ENCODE data around the gene LRP1B.
A peak's percentile ranks its signal among the peaks of the same experiment; 100 is the strongest.

Gene LRP1B

DNA sequence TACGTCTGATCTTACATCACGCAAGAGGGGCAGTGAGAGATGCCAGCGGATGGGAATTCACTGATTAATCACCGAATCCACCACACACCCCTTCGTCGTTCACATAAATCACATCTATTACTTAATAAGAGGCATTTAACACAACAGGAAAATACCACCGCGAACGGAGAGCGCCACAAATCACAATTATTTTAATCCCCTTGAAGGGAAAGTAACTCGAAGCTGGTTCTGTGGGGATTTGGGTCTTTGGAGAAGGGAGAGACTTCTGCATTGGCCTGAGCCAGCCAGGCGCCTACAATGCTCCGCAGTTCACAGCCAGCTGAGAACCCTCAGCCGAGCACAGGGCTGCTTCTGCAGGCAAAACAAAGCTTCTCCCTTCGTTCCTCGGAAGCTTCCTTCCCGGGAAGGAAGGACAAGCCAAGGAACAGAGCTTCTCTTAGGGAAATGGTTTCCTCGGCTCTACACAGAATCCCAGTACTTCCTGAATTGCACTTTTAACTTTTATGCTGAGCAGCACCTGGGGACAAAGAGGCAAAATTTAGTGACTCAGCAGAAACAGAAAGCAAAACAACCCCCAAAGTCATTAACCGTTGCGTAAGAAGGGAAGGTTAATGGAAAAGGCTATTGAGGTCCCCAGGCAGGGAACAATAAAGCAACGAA, at the start of gene LRP1B:
Gene LRP1B (minus strand): TSS at position 7 of the 660 bp plus-strand sequence. CDS start 287 bp downstream, outside the sequence.
- no peak for DNase-seq (ENCODE audit: low read depth, low spot score)

DNA sequence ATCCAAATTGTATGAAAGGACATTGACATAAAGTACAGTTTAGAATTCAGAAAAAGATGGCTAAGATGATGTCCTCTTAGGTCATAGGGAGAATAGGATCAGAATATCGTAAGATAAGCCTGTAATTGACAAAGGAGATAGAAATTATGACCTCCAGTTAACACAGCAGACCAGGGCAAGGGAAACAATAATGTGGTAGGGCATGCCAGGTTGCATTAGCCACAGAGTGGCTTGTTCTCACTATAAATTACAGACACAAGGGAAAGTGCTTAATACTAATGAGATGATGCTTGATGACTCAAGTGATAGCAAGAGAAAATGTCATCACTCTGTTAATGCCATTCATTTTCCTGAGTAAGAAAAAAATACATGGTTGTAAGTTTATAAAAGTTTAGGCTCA, 48.9 kb upstream of the LRP1B start:
- DNase-seq (ENCODE audit: low read depth, low spot score) = no peak

DNA sequence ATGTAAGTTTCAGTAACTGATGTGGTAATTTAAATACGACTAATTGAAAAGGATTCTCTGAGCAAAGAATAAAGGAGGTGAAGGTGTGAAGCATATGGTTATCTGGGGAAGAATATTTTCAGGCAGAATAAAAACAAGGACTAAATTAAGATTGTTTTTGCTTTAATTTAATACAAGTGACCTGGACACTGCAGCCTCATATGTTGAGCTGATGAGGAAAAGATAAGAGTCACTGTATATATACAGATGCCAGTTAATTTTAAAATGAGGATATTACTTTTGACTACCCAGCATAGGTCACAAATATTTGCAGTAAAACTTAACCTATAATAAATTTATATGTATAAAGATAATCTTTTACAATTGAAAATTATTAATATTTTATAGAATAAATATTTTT, 47.8 kb upstream of the LRP1B start:
- DNase-seq (ENCODE audit: low read depth, low spot score) = no peak

DNA sequence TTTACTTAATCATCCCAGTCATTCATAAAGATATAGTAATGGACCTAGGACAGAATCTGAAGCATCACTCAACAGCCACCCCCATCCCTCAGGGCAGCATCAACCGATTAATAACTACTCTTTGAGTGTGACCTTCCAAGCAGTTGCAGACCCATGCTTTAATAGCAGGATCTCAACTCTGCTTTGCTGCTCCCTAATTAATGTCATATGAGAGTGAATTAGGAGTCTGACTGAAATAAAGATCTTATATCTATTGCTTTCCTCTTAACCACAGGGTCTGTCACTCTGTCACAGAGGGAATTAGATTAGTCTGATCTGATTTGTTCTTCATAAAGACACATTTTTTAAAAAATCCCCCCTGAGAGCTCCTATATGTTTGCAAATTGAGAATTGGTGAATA, 46.1 kb upstream of the LRP1B start:
- DNase-seq (ENCODE audit: low read depth, low spot score) = no peak

DNA sequence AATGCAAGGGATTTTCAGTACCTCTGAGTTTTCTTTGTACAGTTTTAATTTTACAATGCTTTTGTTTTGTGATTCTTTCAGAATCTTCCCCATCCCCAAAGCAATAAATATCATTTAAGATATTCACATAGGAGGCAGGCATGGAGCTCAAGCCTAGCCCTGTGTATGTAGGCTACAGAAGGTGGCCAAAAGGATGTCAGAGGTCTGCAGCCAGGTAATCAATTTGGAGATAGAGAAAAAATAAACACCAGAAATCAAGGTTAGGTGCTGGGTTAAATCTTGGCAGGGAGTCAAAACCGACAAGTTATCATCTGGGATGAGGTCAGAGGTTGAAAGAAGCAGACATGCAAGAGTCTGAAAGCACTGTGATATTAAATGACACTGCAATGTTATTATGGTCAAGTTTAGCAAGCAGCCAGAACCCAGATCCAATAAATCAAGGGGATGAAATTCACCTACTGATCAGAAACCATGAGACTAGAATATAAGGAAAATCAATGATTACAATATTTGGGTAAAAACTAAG, 45.1 kb upstream of the LRP1B start:
- DNase-seq (ENCODE audit: low read depth, low spot score) = no peak

DNA sequence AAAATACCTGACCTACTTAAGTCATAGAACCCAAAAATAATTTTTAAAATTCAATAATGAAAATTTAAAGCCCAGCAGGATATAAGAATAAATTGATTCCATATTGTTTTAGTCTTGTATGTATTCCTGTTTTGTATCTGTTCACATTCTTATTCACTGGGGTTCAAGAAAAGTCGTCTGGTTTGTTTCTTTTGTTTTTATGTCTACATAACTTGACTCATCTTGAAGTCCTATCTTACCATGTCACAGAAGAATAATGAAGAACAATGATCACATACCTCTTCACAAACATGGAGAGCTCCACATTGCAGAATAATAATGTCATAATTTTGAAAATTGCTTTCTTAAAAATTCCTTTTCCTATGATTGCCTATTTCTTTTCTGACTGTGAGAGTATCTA, 43.4 kb upstream of the LRP1B start:
- no peak for DNase-seq (ENCODE audit: low read depth, low spot score)

DNA sequence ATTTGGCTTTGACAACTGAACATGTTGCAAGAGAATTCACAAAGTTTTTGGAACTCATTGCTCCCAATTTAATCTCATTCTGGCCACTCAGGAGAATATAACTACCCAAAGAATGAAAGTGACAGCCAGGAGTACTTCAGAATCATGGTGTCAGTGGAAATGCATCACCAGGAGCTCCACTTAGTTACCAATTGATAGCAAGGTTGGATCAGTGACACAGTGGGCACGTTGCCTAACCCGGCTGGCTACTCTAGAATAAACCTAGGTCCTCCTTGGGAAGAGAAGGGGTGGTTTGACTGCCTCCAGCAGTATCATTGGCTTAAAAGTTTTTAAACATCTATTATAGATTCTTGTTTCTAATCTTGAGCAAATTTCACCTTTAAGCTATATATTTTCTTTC, 40.0 kb upstream of the LRP1B start:
- DNase-seq (ENCODE audit: low read depth, low spot score) = no peak

DNA sequence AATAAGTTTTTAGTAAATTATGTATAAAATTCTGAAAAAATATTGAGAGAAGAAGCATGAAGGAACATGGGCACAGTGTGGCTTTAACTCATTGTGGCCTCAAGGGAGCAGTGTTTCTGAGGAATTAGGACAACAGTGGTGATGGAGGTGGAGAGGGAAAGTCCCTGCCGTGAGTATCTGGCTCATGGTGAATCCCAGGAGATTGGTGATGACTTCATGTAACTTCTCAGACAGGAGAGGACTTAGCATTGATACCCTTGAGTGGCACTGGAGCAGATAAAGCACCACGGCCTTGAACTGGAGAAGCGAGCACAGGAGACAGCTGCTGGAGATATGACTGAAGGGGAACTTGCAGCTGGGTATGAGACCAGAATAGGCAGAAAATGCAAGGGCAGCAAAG, 35.0 kb upstream of the LRP1B start:
- no peak for DNase-seq (ENCODE audit: low read depth, low spot score)

DNA sequence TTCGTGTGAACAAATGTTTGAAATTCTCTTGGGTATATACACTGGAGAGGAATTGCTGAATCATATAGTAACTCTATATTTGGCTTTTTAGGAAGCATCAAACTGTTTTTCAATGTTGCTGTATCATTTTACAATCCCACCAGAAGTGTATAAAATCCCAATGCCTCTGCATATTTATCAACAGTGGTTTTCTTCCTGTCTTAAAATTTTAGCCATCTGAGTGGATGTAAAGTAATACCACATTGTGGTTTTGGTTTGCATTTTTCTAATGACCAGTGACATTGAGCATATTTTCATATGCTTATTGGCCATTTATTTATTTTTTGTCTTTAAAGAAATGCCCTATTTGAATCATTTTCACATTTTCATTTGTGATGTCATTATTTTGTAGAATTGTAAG, 22.8 kb upstream of the LRP1B start:
- no peak for DNase-seq (ENCODE audit: low read depth, low spot score)

DNA sequence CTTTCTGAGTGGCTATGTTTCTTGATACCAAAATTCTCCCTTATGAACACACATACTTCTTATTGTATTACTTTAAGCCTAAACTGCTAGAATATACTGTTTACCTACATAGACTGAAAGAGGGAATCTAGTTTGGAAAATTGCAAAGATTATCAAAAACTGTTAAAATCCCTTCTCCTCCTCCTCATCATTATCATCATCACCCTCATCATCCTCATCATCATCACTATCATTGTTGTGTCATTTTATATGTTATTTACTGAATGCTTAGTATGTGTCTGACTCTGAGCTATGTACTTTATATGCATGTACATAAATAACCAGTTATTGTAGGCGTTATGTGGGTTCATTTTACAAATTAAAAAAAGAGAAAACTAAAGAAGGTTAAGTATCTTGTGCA, 19.6 kb upstream of the LRP1B start:
- no peak for DNase-seq (ENCODE audit: low read depth, low spot score)

DNA sequence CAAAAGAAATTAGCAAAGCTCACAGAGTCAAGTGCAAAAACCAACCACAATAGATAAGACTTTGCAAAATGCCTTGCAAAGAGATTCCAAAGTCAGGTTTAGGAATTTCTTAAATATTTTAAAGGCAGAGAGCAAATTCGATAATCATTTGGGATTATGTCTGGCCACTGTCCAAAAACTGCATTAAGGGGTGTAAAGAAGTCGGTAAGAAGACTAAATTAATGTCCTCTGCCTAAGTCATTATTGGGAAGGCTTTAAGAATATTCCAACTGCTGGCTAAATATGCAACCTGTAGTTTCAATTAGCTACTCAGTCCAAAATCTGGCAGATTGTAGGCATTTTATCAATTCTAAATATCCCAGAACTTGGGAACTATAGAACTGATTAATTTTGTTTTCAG, 13.7 kb upstream of the LRP1B start:
- no peak for DNase-seq (ENCODE audit: low read depth, low spot score)

DNA sequence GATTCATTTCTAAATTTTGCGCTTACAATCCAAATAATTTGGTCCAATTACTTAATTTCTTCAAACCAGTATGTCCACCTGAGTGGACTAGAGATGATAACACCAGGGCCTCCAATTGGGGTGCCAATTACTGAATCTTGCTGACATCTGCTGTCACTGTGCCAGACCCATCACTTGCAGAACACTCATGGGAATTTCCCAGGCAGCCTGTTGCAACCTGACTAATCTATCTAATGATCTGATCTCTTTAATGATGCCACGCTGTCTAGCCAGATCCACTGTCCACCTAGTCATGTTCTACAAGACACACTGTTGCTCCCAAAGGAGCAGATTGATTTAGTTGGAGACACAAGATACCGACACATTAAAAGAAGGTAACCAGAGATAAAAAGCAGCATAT, 11.8 kb upstream of the LRP1B start:
- DNase-seq (ENCODE audit: low read depth, low spot score) = no peak

DNA sequence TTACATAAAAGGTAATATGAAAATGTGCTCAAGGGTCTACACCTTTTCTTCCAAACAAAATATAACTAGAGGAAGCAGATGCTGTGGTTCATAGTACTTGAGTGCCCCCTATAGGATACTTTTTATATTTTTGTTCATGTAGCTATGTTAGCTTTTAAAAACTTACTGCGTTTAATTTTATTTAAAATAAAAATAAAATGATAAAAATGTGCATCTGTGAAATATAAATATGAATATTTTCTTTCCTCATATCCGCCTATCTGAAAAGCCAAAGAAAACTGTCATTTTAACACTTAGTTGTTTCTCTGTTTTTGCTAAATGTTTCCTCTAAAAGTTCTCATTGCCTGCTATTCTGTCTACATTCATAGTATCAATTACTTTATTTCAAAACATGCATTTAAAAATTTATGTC, 9.6 kb upstream of the LRP1B start:
- DNase-seq (ENCODE audit: low read depth, low spot score) = no peak

DNA sequence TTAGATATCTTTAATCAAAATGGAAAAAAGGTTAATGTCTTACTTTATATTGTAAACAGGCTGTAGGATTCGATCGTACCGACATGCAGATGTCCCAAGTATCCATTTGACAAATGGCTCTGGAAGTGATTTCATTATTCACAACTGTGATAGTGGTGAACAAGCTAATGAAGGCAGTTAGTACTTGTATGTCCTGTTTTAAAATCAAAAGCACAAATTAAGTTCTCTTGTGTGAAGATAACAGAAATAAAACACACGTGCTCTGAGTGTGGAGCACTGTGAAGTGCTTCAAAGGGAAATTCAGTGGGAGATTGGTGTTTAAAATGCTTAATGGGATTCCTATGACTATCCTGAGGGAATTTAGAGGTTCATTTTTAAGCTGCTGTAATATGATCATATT, 8.6 kb upstream of the LRP1B start:
- DNase-seq (ENCODE audit: low read depth, low spot score) = no peak

DNA sequence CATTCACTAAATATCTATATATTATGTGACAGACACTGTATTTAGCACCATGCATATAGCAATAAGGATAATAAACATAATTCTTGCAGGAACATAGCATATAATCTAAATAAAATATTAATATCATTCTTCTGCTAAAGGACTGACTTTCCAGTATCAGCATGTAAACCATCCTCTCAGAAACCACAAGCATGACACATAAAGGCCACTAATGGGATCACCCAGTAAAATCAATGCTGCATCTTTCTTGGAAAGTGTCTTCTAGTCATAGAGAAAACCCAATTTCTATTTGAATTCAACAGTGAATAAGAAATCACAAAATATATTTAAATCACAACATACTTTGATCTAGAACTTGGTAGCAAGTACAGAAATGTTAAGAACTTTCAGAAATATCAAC, 5.8 kb upstream of the LRP1B start:
- no peak for DNase-seq (ENCODE audit: low read depth, low spot score)

DNA sequence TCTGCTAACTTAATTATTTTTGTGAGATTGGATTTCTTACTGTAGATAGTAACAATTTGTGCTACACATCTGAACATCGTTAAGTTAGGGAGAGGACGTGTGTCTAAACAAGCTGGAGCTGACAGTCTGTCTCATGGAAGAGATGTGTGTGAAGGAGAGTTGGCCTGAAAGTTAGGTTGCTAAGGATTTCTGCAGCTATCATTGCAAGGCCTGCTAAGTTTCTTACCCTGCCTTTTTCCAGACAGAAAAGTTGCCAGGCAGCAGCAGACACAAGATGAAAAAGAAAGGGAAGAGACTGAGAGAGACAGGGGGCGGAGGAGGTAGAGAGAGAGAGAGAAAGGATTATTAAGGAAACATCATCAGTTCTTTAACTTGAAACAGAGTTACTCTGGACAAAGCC, 4.1 kb upstream of the LRP1B start:
- no peak for DNase-seq (ENCODE audit: low read depth, low spot score)

DNA sequence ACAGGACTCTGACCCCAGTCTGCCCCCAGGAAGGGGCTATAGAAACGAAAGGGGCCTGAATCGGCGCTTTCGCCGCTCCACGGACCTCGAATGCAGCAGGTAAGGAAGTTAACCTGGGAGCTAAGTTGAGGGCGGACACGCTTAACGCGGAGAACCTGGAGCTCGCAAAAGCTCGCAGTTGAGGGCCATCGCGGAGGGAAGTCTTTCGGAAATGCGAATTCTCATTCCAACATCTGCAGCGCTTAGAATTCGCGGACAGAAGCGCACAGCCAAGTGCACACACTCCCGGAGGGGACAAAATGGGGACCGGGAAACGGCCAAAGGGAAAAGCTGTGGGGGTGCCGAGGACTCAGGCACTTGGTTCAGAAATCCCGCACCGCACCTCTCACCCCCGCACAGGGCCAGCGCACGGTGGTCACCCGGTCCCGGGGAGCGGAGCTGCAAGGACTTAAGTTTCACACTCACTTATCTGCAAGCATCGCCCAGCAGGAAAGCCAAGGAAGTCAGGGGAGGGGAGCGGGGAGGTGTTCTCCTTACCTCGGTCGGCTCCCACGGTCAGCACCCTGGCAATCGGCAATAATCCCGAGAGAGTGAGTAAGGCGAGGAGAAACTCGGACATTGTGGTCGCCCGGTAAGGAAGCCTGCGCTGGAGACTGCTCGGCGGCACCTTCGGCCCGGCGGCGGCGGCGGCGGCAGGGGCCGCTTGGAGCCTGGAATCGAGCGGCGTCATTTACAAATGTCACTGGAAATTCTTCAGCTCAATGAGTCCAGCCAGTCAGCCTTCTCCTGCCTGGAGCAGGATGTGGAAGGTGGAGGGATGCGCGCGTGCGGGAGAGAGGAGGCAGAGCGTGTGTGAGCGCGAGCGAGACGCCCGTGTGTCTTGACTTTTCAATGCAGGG, 456 bp downstream of the LRP1B start:
- no peak for DNase-seq (ENCODE audit: low read depth, low spot score)

DNA sequence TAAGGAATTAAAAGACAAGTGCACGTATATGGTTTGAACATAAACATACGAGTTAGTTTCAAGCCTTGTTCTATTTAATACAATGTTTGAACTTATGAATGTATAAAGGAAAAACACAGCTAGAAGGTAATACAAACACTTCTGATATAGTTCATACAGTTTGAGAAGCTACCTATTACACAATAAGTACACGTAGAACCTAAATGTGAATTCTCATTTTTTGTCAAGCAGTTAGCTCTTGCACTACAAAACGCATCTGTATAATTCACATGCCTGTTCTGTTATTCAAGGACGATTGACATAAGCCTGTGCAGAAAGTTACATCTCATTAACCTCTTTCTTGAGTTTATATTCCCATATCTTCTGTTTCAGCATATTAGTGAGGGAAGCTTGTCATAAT, 2.7 kb downstream of the LRP1B start:
- DNase-seq (ENCODE audit: low read depth, low spot score) = no peak

DNA sequence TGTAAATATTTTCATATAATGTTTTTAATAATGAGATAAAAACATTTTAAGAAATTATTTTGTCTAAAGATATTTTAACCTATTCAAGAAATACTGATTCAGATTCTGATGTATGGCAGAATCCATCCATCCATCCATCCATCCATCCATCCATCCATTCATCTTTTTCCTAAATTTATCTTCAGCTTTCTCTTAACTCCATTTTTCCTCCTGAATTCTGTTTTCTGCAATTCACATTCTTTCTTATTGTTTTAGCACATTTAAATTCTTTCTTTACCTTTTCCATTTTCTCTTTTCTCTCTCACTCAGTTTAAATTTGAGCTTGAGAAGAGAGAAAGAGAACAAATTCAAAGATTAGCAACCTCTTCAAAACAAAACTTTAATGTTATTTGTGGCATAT, 3.6 kb downstream of the LRP1B start:
- no peak for DNase-seq (ENCODE audit: low read depth, low spot score)

DNA sequence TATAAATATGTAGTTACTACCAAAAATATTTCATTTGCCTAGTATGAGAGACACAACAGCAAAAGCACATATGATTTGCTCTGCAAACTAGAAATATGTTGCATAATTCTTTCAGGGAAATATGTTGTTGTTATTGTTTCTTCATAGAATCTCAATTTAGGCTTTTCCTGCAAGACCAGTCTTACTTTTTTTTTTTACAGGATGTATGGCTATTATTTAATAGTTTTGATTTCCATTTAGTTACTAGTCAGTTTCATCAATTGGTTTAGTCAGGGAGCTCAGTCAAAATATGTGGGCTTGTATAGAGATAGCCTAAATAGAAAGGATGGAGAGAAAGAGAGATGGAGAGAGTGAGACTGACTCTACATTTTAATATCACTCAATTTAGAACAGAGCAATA, 6.1 kb downstream of the LRP1B start:
- DNase-seq (ENCODE audit: low read depth, low spot score) = no peak

DNA sequence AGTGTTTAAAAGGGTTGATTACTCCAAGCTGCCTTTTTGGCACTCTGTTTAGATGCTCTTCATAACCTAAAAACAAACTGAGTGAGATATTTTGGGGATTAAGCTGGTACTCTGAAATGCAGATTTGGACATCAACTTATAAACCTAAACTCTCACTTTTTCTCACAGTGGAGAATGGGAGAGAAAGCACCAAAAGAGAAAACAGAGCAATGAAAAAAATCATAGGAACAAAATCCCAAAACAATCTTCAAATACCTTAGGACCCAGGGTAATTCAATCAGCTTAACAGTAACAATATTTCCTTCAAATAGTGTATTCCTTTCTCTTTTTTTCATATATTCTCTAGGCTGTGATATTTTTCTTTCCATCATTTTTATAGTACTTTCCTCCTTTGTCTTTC, 11.5 kb downstream of the LRP1B start:
- DNase-seq (ENCODE audit: low read depth, low spot score) = no peak

DNA sequence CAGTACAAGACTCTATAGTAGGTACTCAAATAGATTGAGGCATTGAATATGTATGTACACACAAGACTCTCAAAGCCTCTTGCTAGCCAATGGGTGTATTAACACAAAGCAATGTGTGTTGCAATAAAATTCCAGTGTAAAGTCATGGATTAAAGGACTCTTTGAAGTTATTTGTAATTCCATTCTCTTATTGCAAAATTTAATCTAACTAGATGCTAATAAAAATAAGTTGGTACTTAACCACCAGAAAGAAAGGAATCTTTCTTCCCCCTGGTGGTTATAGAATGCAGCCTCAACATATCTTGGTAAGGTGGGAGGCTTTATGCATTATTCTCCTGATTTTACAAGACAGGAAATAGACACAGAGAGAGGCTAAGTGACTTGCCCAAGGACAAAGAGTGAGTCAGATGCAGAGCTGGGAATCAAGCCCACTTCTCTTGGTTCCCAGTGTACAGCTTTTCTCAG, 18.0 kb downstream of the LRP1B start:
- DNase-seq (ENCODE audit: low read depth, low spot score) = peak; percentile 51

Measured in smooth muscle cell of the brain vasculature (primary cell).